GM12891 (cell line): ENCODE results near the gene EGF.

ENCODE experiments used
- POLR2A ChIP-seq: IDR thresholded peaks from 2 replicates; pipeline ENCODE4 v1.6.1; 2011; ENCODE audit warnings: low read depth, low read length, control low read depth
- POLR2AphosphoS5 ChIP-seq: IDR thresholded peaks from 2 replicates; pipeline ENCODE4 v1.6.1; 2011; ENCODE audit warnings: low read depth, low read length, control low read depth
- SPI1 ChIP-seq: IDR thresholded peaks from 2 replicates; pipeline ENCODE4 v1.6.1; 2011; ENCODE audit warnings: low read depth, low read length, control low read depth
- TAF1 ChIP-seq: IDR thresholded peaks from 2 replicates; pipeline ENCODE4 v1.6.1; 2011; ENCODE audit warnings: low read depth, low read length, control low read depth

- TF ChIP-seq POLR2A (no peak), POLR2AphosphoS5 (no peak), TAF1 (no peak), SPI1 (no peak)
These were observed 48.5 kb upstream of the EGF start for GRCh38 chr4:109864134-109864533.
